Naive B cell (primary cell): ENCODE results near the gene TPPP2. TPM values are rescaled to one million over a fixed set of nuclear protein-coding genes. Genes with fewer than 3 reads are reported as not detected.
"Not testable (repeated sequence)": the region's sequence is repeated elsewhere in the genome, so short reads cannot be mapped to it uniquely, and the experiment has no call there.

ENCODE experiments used
- ATAC-seq, 2 donors: fragments of 150-1000 bp; cut with Tn5 transposase; 2 replicates each; pipeline ENCODE4 v1.10.0; 2021; ENCODE audit warnings: low read depth in 2 of 2, mild to moderate bottlenecking in 2 of 2, moderate library complexity in 2 of 2
- DNase-seq: peaks from one replicate; pipeline ENCODE4 v3.0.0; 2022
- H3K27ac Mint-ChIP-seq, 6 donors: one replicate each; pipeline ENCODE4 v1.8.0; 2020 to 2022; ENCODE audit warnings: mild to moderate bottlenecking in 6 of 6, mixed read lengths in 6 of 6, moderate library complexity in 5 of 6, inconsistent platforms in 2 of 6
- H3K27me3 Mint-ChIP-seq, 3 donors: one replicate each; pipeline ENCODE4 v1.8.0; 2021 to 2022; ENCODE audit warnings: mixed read lengths in 3 of 3, mild to moderate bottlenecking in 1 of 3
- H3K36me3 Mint-ChIP-seq, 2 donors: one replicate each; pipeline ENCODE4 v1.8.0; 2020 to 2022; ENCODE audit warnings: mixed read lengths in 2 of 2, inconsistent platforms in 1 of 2, mild to moderate bottlenecking in 1 of 2
- H3K4me1 Mint-ChIP-seq, 3 donors: one replicate each; pipeline ENCODE4 v1.8.0; 2020 to 2022; ENCODE audit warnings: mixed read lengths in 3 of 3, inconsistent platforms in 1 of 3, mild to moderate bottlenecking in 1 of 3, moderate library complexity in 1 of 3
- H3K4me3 Mint-ChIP-seq, 8 donors: one replicate each; pipeline ENCODE4 v1.8.0; 2020 to 2022; ENCODE audit warnings: mild to moderate bottlenecking in 8 of 8, mixed read lengths in 8 of 8, moderate library complexity in 8 of 8, inconsistent platforms in 2 of 8
- H3K9me3 Mint-ChIP-seq, 7 donors: one replicate each; pipeline ENCODE4 v1.8.0; 2020 to 2022; ENCODE audit warnings: mixed read lengths in 7 of 7, mild to moderate bottlenecking in 5 of 7, inconsistent platforms in 2 of 7, moderate library complexity in 1 of 7
- polyA plus RNA-seq, 6 donors: library from polyadenylated mRNA; unstranded; fragments of 300-500 nt; fragmentation: Illumina TruSeq; gene quantifications; one replicate each; pipeline ENCODE4 v1.2.3, GENCODE V29; 2021; ENCODE audit warnings: low read depth in 6 of 6

The TPPP2 gene
- polyA plus RNA-seq, result not detected

- peaks cover 0 to 24% (median 23%) of the 10 kb centered on the region in 3 donors for H3K27me3 Mint-ChIP-seq
- peaks cover 2 to 8% (median 5%) of the 10 kb centered on the region in 3 donors for H3K4me1 Mint-ChIP-seq
- DNase-seq (no peak), ATAC-seq (no peak)
- no peaks in the 10 kb centered on the region for H3K9me3 Mint-ChIP-seq
- no peak within 1 kb of the TSS for H3K4me3 Mint-ChIP-seq
- no peaks in the 10 kb centered on the region for H3K36me3 Mint-ChIP-seq
- peak within 1 kb of the TSS in 2 of 6 donors; percentile 44 to 57 for H3K27ac Mint-ChIP-seq
These were observed at the start of gene TPPP2 for GRCh38 chr14:21029917-21030316. TPPP2 (plus strand) TSS chr14:21030217; CDS start chr14:21030582, 365 bp downstream.

- Mint-ChIP-seq H3K9me3 (no peaks in the 10 kb centered on the region), H3K4me3 (no peak overlapping the region), H3K4me1 (peaks cover 0 to 4% (median 3%) of the 10 kb centered on the region in 3 donors), H3K27me3 (peaks cover 10 to 64% (median 36%) of the 10 kb centered on the region in 3 donors), H3K36me3 (no peaks in the 10 kb centered on the region), H3K27ac (no peak overlapping the region)
- no peak for DNase-seq
- ATAC-seq, result no peak
These were observed 49.1 kb upstream of the TPPP2 start for GRCh38 chr14:20980906-20981305.

- Mint-ChIP-seq H3K9me3 (no peaks in the 10 kb centered on the region), H3K36me3 (no peaks in the 10 kb centered on the region), H3K4me1 (peaks cover 0 to 7% (median 3%) of the 10 kb centered on the region in 3 donors), H3K27ac (peak overlapping the region in 1 of 6 donors; percentile 54), H3K27me3 (peaks cover 5 to 58% (median 35%) of the 10 kb centered on the region in 3 donors), H3K4me3 (no peak overlapping the region)
- ATAC-seq, result no peak
- no peak for DNase-seq
These were observed 47.2 kb upstream of the TPPP2 start for GRCh38 chr14:20982646-20983369.

- not testable (repeated sequence) for H3K9me3 Mint-ChIP-seq, ATAC-seq, H3K36me3 Mint-ChIP-seq, DNase-seq, H3K27ac Mint-ChIP-seq
- Mint-ChIP-seq H3K27me3 (peaks cover 5 to 31% (median 19%) of the 10 kb centered on the region in 3 donors), H3K4me1 (peaks cover 12 to 16% (median 15%) of the 10 kb centered on the region in 3 donors), H3K4me3 (peak overlapping the region in 3 of 8 donors; percentile 14 to 74 (median 23))
These were observed 44.4 kb upstream of the TPPP2 start for GRCh38 chr14:20985650-20986049.

- DNase-seq, result no peak
- no peak overlapping the region for H3K27ac Mint-ChIP-seq
- H3K4me3 Mint-ChIP-seq, result peak overlapping the region in 1 of 8 donors; percentile 87
- no peaks in the 10 kb centered on the region for H3K9me3 Mint-ChIP-seq
- H3K4me1 Mint-ChIP-seq, result peaks cover 17 to 24% (median 22%) of the 10 kb centered on the region in 3 donors
- H3K27me3 Mint-ChIP-seq, result peaks cover 5 to 28% (median 15%) of the 10 kb centered on the region in 3 donors
- peaks cover 0 to 2% of the 10 kb centered on the region in 2 donors for H3K36me3 Mint-ChIP-seq
- ATAC-seq, result no peak
These were observed 43.2 kb upstream of the TPPP2 start for GRCh38 chr14:20986811-20987210.

GRCh38 chr14:20988717-20989470 lies 41.1 kb upstream of the TPPP2 start:
- H3K4me3 Mint-ChIP-seq, result peak overlapping the region; percentile 51 to 93 (median 74)
- H3K4me1 Mint-ChIP-seq, result peaks cover 22 to 28% (median 25%) of the 10 kb centered on the region in 3 donors
- H3K27ac Mint-ChIP-seq, result peak overlapping the region in 1 of 6 donors; percentile 59
- DNase-seq (no peak), ATAC-seq (no peak)
- peaks cover 3 to 11% of the 10 kb centered on the region in 2 donors for H3K36me3 Mint-ChIP-seq
- H3K27me3 Mint-ChIP-seq, result peaks cover 0 to 10% (median 4%) of the 10 kb centered on the region in 3 donors
- H3K9me3 Mint-ChIP-seq, result no peaks in the 10 kb centered on the region

GRCh38 chr14:20989471-20989786 lies 40.6 kb upstream of the TPPP2 start:
- Mint-ChIP-seq H3K27ac (peak overlapping the region in 5 of 6 donors; percentile 24 to 97 (median 88)), H3K9me3 (no peaks in the 10 kb centered on the region)

GRCh38 chr14:20989787-20990600 lies 40.0 kb upstream of the TPPP2 start, which contains the start of gene METTL17:
METTL17 (plus strand) TSS chr14:20989980; CDS start chr14:20990003, 23 bp downstream.
- Mint-ChIP-seq H3K27ac (peak within 1 kb of the TSS; percentile 24 to 97 (median 88)), H3K9me3 (no peaks in the 10 kb centered on the region), H3K4me3 (peak within 1 kb of the TSS; percentile 87 to 98 (median 96)), H3K27me3 (peaks cover 0 to 4% (median 0%) of the 10 kb centered on the region in 3 donors), H3K4me1 (peaks cover 25 to 28% (median 26%) of the 10 kb centered on the region in 3 donors), H3K36me3 (peaks cover 6 to 21% of the 10 kb centered on the region in 2 donors)
- ATAC-seq (peak; percentile 95 to 96), DNase-seq (peak; percentile 81)

More at GRCh38 chr14:20989471-20989786, 40.6 kb upstream of the TPPP2 start:
- peaks cover 0 to 5% (median 4%) of the 10 kb centered on the region in 3 donors for H3K27me3 Mint-ChIP-seq
- peaks cover 4 to 15% of the 10 kb centered on the region in 2 donors for H3K36me3 Mint-ChIP-seq
- H3K4me1 Mint-ChIP-seq, result peaks cover 23 to 28% (median 25%) of the 10 kb centered on the region in 3 donors
- no peak for ATAC-seq
- DNase-seq, result no peak
- H3K4me3 Mint-ChIP-seq, result peak overlapping the region; percentile 87 to 98 (median 96)

GRCh38 chr14:20996521-20996920 lies 33.5 kb upstream of the TPPP2 start:
- H3K4me1 Mint-ChIP-seq, result peaks cover 6 to 10% (median 7%) of the 10 kb centered on the region in 3 donors
- no peaks in the 10 kb centered on the region for H3K27me3 Mint-ChIP-seq
- no peaks in the 10 kb centered on the region for H3K9me3 Mint-ChIP-seq
- peaks cover 16 to 35% of the 10 kb centered on the region in 2 donors for H3K36me3 Mint-ChIP-seq
- DNase-seq, result no peak
- no peak for ATAC-seq
- no peak overlapping the region for H3K27ac Mint-ChIP-seq
- peak overlapping the region in 1 of 8 donors; percentile 20 for H3K4me3 Mint-ChIP-seq

GRCh38 chr14:20997115-20997514 lies 32.9 kb upstream of the TPPP2 start:
- peaks cover 16 to 30% of the 10 kb centered on the region in 2 donors for H3K36me3 Mint-ChIP-seq
- H3K4me1 Mint-ChIP-seq, result peaks cover 0 to 7% (median 1%) of the 10 kb centered on the region in 3 donors

GRCh38 chr14:20997564-20997963 lies 32.5 kb upstream of the TPPP2 start:
- H3K27me3 Mint-ChIP-seq, result no peaks in the 10 kb centered on the region
- no peak for DNase-seq
- no peaks in the 10 kb centered on the region for H3K9me3 Mint-ChIP-seq
- H3K27ac Mint-ChIP-seq, result no peak overlapping the region
- no peak for ATAC-seq
- H3K4me3 Mint-ChIP-seq, result no peak overlapping the region
- peaks cover 16 to 28% of the 10 kb centered on the region in 2 donors for H3K36me3 Mint-ChIP-seq
- peaks cover 0 to 7% (median 0%) of the 10 kb centered on the region in 3 donors for H3K4me1 Mint-ChIP-seq

More at GRCh38 chr14:20997115-20997514, 32.9 kb upstream of the TPPP2 start:
- Mint-ChIP-seq H3K27me3 (no peaks in the 10 kb centered on the region), H3K27ac (no peak overlapping the region), H3K9me3 (no peaks in the 10 kb centered on the region), H3K4me3 (no peak overlapping the region)
- ATAC-seq, result no peak
- no peak for DNase-seq

- no peak overlapping the region for H3K4me3 Mint-ChIP-seq
- no peaks in the 10 kb centered on the region for H3K27me3 Mint-ChIP-seq
- DNase-seq, result no peak
- no peak overlapping the region for H3K27ac Mint-ChIP-seq
- ATAC-seq, result no peak
- peaks cover 16 to 28% of the 10 kb centered on the region in 2 donors for H3K36me3 Mint-ChIP-seq
- peaks cover 0 to 7% (median 0%) of the 10 kb centered on the region in 3 donors for H3K4me1 Mint-ChIP-seq
- H3K9me3 Mint-ChIP-seq, result no peaks in the 10 kb centered on the region
These were observed 31.9 kb upstream of the TPPP2 start for GRCh38 chr14:20998139-20998538.
